Activated CD8-positive, alpha-beta memory T cell treated with anti-CD3 and anti-CD28 coated beads, Interleukin-2, amount 50 U/mL, for 4 hours (primary cell): ENCODE measurements around the gene ZNF264.
"Not testable (repeated sequence)": the region's sequence is repeated elsewhere in the genome, so short reads cannot be mapped to it uniquely, and the experiment has no call there.

Experiments
- DNase-seq: peaks from one replicate; pipeline ENCODE4 v3.0.0-alpha.2; 2020

ZNF264 gene

DNA sequence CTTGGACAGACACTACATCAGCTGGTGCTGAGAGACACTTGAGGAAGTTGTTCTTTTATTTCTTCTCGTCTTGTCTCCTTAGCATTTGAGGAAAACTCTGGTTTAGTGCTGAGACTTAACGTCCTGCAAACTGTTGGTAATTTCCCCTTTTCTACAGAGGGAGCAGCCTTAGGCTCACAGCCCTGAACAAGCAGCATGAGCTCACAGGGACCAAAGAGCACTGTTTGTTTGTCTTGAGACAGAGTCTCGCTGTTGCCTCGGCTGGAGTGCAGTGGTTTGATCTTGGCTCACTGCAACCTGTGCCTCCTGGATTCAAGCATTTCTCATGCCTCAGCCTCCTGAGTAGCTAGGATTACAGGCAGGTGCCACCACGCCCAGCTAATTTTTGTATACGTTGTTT is 54.7 kb downstream of the ZNF264 start:
- no peak for DNase-seq

DNA sequence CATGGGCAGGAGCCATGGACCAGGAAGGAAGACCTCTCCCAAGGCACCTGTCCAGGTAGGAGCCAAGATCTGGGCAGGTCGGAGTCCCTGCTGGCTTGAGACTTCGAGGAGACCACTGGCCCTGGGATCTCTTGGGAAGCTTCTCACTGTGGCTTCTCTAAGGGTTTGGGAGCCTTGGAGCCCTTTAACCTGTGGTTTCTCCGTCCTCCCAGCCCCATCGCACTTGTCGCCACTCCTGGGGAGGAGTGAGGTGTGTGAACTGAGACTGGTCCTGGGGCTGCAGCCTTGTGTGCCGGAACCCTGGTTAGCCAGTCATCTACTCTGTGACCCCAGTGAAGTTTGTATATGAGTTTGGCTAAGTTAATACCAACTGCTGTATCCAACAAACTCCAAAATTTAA is 57.3 kb downstream of the ZNF264 start:
- no peak for DNase-seq

DNA sequence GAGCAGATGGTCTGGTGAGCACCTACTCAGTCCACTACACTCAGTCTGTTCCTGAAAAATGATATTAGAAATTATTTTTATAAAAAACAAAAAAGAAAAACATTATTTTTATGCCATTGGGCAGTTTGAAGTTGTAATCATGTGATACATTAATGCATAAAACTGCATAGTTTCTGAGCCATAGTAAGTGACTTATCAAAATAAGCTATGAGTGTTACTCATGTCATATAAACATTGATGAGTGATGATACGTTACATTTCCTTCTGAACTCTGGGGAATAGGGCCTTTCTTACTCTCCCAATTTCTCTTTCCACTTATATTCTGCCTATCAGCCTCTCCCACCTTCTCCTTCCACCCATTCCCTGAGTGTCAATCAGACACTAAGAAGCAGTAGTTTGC is 58.0 kb downstream of the ZNF264 start:
- no peak for DNase-seq

DNA sequence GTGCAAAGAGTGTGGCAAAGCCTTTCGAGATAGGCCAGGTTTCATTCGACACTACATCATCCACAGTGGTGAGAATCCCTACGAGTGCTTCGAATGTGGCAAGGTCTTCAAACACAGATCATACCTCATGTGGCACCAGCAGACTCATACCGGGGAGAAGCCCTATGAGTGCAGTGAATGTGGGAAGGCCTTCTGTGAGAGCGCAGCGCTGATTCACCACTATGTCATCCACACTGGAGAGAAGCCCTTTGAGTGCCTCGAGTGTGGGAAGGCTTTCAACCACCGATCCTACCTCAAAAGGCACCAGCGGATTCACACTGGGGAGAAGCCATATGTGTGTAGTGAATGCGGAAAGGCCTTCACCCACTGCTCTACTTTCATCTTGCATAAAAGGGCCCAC is 62.5 kb downstream of the ZNF264 start:
- not testable (repeated sequence) for DNase-seq

DNA sequence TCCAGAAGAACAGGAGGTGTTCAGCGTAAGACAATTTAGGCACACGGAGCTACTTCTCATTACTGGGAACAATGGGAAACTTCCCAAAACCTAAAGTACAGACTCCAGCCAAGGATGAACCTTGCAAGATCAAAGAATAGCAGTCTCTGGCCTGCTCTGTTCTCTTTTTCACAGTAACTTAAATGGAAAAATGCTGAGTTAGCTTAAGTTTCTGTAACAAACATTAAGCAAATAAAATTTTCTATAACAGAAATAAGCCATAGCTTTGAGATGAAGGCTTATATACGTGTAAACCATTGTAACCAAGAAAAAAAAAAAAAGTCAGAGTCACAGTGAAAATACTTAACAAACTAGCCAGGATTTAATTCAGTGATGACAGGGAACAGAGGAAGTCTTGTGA is 70.7 kb downstream of the ZNF264 start:
- DNase-seq: no peak

DNA sequence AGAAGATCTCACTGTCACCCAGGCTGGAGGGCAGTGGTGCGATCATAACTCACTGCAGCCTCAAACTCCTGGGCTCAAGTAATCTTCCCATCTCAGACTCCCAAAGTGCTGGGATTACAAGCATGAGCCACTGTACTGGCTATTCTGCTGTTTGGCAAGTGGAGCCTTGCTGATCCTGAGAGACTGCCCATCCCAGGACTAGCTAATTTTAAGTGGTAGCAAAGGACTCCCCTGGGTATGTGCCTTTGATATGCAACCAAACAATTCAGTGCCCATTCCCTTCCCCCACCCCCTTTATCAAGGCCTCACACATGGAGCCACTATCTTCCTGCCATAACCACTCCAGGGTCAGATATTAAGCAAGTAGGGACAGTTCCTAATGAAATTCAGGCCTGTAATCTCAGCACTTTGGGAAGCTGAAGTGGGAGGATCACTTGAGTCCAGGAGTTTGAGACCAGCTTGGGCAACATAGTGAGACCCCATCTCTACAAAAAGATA is 72.0 kb downstream of the ZNF264 start:
- no peak for DNase-seq

DNA sequence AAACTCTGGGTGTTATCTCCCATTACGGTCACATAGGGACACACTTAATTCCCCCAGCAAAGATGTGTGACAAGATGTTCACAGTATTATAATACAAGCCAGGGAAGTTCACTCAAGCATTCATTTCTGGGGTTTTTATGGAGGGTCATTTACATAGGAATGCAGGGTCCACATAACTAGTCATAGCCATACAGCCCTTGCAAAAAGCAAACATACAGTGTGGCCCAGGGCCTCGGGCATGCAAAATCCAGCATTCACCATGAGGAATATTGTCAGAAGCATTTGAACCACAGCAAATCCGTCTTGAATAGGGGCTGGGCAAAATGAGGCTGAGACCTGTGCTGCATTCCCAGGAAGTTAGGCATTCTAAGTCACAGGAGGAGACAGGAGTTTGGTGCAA is 76.0 kb downstream of the ZNF264 start:
- no peak for DNase-seq

DNA sequence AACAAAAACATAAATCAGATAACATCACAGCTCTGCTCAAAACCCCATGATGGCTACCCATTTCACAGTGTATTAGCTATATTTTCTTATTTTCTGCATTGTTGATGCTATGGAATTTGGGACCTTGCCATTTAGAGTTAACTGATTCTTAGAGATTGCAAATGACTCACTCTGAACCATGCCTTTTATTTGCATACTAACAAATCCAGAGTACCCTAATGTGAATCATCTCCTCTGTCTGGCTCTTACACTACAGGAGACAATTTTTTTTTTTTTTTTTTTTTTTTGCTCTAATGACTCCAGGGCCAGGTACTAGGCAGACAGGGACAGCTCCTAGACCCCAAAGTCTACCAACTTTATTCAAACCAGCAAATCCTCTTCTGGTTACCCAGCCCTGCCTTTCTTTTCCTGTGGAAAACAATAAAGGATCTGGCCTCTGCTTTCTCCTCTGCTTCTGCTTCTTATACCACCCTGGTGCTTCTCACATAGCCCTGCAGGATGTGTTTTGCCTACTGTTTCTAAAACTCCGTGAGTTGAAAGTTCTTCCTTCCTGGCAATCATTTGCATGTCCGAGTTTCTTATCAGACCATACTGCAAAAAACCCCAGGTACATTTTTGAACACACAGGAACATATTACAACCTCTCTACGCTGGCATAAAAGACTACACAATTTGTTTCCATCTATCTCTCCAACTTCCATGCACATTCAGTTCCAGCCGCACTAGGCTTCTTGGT is 78.4 kb downstream of the ZNF264 start:
- no peak for DNase-seq

DNA sequence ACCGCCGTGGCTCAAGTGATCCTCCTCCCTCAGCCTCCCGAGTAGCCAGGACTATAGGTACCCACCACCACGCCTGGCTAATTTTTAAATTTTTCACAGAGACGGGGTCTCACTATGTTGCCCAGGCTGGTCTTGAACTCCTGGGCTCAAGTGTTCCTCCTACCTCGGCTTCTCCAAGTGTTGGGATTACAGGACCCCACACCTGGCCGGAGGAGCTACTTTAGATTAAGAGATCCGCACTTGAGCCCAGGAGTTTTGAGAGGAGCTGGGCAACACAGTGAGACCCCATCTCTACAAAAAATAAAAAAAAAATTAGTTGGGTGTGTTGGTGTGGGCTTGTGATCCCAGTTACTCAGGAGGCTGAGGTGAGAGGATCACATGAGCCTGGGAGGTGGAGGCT is 80.0 kb downstream of the ZNF264 start:
- no peak for DNase-seq
